ENCODE data around the gene ATP7B.
"Not testable (repeated sequence)": the region's sequence is repeated elsewhere in the genome, so short reads cannot be mapped to it uniquely, and the experiment has no call there.

ATP7B gene

GRCh38 chr13:52010890-52011631 lies at the start of gene ATP7B:
ATP7B (minus strand) TSS chr13:52011450; CDS start chr13:52011337, 113 bp downstream.
- peak; percentile 32 for DNase-seq

DNA sequence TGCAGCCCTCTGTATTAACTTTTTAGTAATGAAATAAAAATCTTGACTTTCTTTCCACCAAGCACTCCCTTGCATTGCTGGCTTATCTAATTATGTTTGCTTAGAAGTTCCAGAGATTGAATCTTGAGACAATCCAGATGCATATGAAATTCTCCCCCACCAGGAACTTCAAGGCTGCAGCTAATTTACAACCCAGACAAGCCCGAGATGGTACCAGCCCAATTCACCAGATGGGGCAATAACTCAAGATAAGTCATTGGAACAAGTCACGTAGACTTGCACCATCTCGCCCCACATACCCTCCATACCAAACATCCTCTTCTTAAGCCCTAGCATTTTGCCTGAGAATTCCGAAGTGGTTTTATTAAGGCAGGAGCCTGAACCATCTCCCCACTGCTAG lies 42.2 kb upstream of the ATP7B start:
- DNase-seq, result no peak

GRCh38 chr13:52051400-52051799 lies 40.1 kb upstream of the ATP7B start:
- DNase-seq, result no peak

GRCh38 chr13:52048516-52048915 lies 37.3 kb upstream of the ATP7B start:
- DNase-seq, result no peak

DNA sequence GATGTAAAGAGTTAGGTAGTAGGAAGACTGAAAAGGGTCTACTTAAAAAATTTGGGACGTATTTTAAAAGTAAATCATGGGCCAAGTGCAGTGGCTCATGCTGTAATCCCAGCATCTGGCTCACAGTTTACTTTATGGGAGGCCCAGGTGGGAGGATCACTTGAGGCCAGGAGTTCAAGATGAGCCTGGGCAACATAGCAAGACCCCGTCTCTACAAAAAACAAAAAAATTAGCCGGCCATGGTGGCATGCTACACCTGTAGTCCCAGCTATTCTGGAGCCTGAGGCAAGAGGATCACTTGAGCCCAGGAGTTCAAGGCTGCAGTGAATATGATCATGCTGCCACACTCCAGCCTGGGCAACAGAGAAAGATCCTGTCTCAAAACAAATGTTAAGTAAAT lies 36.2 kb upstream of the ATP7B start:
- no peak for DNase-seq

- no peak for DNase-seq
Measured at GRCh38 chr13:52043675-52044074, 32.4 kb upstream of the ATP7B start.

DNA sequence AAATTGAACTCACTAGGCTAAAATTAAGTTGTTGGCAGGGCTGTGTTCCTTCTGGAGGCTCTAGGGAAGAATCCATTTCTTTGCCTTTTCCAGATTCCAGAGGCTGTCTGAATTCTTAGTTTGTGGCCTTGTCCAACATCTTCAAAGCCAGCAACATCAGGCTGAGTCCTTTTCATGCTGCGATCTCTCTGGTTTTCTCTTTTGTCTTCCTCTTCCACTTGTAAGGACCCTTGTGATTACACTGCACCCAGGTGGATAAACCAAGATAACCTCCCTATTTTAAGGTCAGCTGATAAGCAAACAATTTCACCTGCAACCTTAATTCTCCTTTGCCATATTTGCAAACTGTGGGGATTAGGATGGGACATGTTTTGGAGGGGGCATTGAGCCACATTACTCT lies 24.8 kb upstream of the ATP7B start:
- no peak for DNase-seq

- no peak for DNase-seq
Measured at GRCh38 chr13:52034616-52035226, 23.5 kb upstream of the ATP7B start.

GRCh38 chr13:52033039-52033438 lies 21.8 kb upstream of the ATP7B start:
- DNase-seq, result no peak

DNA sequence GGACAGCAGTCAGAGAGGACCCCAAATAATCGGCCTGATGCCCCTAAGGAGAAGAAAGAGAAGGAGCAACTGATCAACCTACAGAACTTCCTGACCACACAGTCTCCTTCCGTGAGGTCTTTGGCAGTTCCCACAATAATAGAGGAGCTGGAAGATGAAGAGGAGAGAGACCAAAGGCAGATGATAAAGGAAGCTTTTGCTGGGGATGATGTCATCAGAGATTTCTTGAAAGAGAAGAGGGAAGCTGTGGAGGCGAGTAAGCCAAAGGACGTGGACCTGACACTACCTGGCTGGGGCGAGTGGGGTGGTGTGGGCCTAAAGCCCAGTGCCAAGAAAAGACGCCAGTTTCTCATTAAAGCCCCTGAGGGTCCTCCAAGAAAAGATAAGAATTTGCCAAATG lies 19.2 kb upstream of the ATP7B start:
- not testable (repeated sequence) for DNase-seq

- DNase-seq, result no peak
Measured at GRCh38 chr13:52029569-52029968, 18.3 kb upstream of the ATP7B start.

DNA sequence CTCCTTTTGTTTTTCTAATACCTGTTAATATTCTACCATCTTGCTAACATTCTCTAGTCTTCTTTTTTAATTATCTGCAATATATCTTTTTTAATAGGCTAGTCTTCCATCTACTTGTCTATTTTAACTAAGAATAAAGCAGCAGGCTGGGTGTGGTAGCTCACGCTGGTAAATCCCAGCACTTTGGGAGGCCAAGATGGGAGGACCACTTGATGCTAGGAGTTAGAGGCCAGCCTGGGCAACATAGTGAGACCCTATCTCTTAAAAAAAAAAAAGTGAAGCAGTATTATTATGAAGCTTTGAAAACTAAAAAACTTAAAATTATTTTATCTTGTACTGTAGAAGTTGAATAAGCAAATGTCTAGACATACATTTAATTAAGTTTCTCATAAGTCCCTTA lies 16.6 kb upstream of the ATP7B start:
- DNase-seq, result no peak

DNA sequence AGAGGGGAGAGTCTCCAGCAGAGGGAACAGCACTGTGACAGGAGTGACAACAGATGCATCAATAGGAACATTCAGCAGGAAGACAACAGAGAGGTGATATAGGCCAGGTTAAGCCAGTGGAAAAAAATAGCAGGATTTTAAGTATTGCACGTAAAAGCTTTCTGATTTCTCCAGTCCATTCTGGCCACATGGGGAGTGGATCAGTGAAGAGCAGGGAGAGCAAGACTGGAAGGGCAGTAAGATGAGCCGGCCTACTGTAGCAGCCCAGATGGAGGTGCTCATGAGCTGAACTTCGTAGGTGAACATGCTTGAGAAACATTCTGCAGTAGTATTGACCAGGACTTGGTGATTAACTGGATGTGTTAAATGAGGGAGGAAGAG lies 15.0 kb upstream of the ATP7B start:
- DNase-seq, result no peak

DNA sequence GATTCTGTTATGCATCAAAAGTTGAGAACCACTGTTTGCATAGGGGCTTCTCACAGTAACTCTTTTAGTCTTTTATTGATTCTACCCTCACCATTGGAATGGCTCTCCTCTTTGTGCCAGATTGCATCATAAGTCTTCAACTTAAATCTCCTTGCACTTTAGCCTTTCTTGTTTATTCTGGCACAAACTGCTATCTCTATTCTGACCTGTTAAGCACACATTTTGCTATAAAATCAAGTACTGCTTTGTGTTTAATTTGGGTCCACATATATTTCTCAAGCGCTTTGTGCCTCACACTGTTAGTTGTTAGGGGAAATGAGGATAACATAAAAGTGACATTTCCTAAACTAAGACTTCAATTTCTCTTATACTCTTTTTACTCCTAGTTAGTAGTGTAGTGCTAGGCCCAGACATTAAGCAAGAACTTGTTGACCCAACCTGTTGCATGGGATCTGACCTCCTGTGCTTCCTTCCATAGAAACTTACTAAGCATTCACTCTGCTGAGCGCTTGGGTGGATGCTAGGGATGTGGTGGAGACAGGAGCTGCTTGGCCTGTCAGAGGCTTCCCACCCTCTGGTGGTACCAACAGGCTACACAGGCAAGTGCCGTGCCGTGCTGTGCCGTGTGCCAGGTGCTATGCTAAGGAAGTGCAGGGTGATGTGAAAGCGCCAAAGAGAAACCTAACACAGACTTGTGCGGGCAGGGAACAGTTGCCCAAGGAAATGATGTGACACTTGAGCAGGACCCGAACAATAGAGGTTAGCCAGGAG lies 14.4 kb upstream of the ATP7B start:
- DNase-seq, result no peak

DNA sequence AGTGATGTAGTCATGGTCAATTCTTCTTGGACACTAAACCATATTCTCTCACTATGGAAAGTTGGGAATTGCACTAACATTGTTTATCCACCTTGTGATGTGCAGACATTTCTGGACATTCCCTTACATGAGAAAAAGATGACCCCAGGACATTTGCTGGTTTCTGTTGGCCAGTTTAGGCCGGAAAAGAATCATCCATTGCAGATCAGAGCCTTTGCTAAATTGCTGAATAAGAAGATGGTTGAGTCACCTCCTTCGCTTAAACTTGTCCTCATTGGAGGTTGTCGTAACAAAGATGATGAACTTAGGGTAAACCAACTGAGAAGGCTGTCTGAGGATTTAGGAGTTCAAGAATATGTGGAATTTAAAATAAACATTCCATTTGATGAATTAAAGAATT lies 13.2 kb upstream of the ATP7B start, which contains the start of gene UTP14C:
TSS of gene UTP14C (plus strand) at position 211 of the 400 bp plus-strand sequence. CDS start 4,114 bp downstream, outside the sequence.
- no peak for DNase-seq

DNA sequence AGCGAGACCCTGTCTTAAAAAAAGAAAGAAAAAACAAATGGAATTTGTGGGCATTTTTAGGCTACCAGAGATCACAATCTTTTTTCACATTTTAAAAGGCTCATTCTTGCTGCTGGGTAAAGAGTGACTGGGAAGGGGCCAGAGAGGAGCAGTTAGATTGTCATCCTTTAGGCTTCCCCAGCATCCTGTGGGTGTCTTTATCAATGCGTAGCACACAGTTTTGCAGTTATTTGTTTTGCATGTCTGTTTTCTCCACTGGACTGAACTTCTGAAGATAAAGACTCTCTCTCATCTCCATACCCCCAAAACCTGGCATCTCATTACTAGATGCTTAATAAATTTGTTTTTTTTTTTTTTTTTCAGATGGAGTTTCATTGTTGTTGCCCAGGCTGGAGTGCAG lies 11.1 kb upstream of the ATP7B start:
- no peak for DNase-seq

DNA sequence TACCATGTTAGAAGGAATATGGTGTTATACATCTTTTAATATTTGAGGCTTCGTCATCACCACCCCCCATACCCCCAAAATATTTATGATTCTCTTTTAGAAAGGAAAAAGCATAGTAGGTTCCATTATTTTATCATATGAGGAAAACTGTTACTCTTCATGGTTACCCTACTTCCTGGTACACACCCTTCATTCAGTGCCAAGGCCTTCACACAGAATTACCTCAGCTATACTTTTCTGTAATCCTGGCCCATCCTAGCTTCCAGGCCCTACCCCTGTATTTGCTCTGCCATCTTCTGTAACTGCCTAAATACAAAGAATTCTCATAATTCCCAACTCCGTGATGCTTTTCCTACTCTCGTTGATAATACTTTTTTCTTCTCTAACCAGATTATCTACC lies 8.9 kb upstream of the ATP7B start:
- DNase-seq, result no peak

DNA sequence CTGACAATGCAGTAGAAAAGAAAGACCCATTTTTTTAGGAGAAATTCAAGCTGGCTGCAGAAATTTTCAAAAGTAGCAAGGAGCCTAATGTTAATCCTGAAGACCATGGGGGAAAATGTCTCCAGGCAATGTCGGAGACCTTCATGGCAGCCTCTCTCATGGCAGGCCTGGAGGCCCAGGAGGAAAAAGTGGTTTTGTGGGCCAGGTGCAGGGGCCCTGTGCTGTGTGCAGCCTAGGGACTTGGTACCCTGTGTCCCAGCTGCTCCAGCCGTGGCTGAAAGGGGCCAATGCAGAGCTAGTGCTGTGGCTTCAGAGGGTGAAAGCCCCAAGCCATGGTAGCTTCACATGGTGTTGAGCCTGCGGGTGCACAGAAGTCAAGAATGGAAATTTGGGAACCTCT lies 5.0 kb upstream of the ATP7B start:
- DNase-seq, result no peak

- DNase-seq, result no peak
Measured at GRCh38 chr13:52012512-52012836, 1.2 kb upstream of the ATP7B start.

GRCh38 chr13:52011632-52012511 lies 622 bp upstream of the ATP7B start, which contains the start of gene ALG11:
ALG11 (plus strand) TSS chr13:52012398; CDS start chr13:52012419, 21 bp downstream.
- peak; percentile 100 for DNase-seq

GRCh38 chr13:52009946-52010345 lies 1.3 kb downstream of the ATP7B start:
- DNase-seq, result no peak

- DNase-seq, result no peak
Measured at GRCh38 chr13:52006523-52007245, 4.6 kb downstream of the ATP7B start.

Data from CD4-positive, alpha-beta T cell treated with Interleukin-6 for 4 hours (primary cell).